ENCODE measurements around the gene SLC51B. TPM values are rescaled to one million over a fixed set of nuclear protein-coding genes. Genes with fewer than 3 reads are reported as not detected.

Gene SLC51B
- total and polyA plus RNA-seq, 10 of the 15 experiments (the other 5 are each of a cell fraction or from before 2014, with no cell fraction given): 0.05 to 0.17 (median 0.13) TPM; not detected in 7

DNA sequence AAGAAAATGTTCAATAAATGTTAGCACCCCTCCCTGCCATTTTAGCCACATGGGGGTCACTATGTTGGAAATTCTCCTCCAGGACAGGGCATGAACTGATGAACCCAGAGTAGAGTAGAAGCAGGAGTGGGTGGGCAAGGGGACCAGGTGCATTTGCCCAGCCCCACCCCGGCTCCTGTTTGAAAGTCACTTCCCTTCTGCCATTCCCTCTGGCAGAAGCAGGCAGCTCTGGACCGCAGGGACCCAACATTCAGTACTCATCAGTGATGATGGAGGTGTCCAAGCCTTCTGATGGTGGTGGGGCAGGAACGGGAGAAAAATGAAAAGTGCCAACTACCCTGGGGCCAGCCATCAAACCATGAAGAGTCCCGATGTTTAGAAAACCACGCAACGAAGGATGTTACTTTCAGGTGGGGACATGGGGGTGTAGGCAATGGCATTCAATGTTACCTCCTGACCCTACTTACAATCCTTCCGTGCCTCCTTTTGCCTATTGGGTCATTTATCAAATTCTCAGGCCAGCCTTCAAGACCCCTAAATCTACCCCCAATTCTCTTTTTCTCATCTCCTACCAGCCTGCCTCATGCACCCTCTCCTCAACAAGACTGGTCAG lies 52.6 kb downstream of the SLC51B start:
- POLR2A ChIA-PET: no interaction called here
- in situ Hi-C loops (cut with MboI): no loop called here
- ATAC-seq: no peak
- CTCF ChIA-PET: no interaction called here
- no peaks in the 10 kb centered on the region for H3K9me3 ChIP-seq (replicated peaks; ENCODE audit: control insufficient read depth, insufficient read depth, low read length)
- H3K27ac ChIP-seq (ENCODE audit: control insufficient read depth, insufficient read depth): no peak overlapping the region
- H3K4me2 ChIP-seq (ENCODE audit: control insufficient read depth, insufficient read depth): no peak overlapping the region
- WGBS (ENCODE audit: insufficient coverage, insufficient replicate concordance, low lambda C conversion rate, missing lambda C conversion rate): 91% methylated on average over 7 of the region's 7 CpGs
- FAIRE-seq: no peak
- intact Hi-C loops (cut with micrococcal nuclease; ENCODE audit: unreplicated experiment): no loop called here
- RAD21 ChIA-PET (ENCODE audit: unreplicated experiment): no interaction called here
- H3K79me2 ChIP-seq (ENCODE audit: control insufficient read depth, insufficient read depth, low read length): no peaks in the 10 kb centered on the region
- DNase-seq (ENCODE audit: low read depth, low spot score): no peak
- H3K9ac ChIP-seq (ENCODE audit: control insufficient read depth, insufficient read depth, low read length): no peak overlapping the region
- peaks cover 3 to 4% of the 10 kb centered on the region in 2 experiments; a peak in 2 of 4 replicates for H3K36me3 ChIP-seq (ENCODE audit: control insufficient read depth in 2 of 2, insufficient read depth in 2 of 2, low read length in 1 of 2)
- no peak for TF ChIP-seq FOXM1 (IDR thresholded peaks at IDR 0.05; ENCODE audit: low read depth, low read length)
- no TSS peak for BruUV-seq (replicated peaks)
- no peaks in the 10 kb centered on the region for H3K27me3 ChIP-seq (replicated peaks in 1 of 2; ENCODE audit: control insufficient read depth in 2 of 2, insufficient read depth in 2 of 2, low read length in 1 of 2)
- no peak overlapping the region for H2AFZ ChIP-seq (ENCODE audit: control insufficient read depth, low read depth, low read length)
- H3K4me1 ChIP-seq (ENCODE audit: control insufficient read depth, insufficient read depth, low read length): no peaks in the 10 kb centered on the region
- SMC1A ChIA-PET (ENCODE audit: uncharacterized antibody, unreplicated experiment): no interaction called here
- no peak overlapping the region for H3K4me3 ChIP-seq
- no peaks in the 10 kb centered on the region for H4K20me1 ChIP-seq (ENCODE audit: control insufficient read depth, insufficient read depth)

DNA sequence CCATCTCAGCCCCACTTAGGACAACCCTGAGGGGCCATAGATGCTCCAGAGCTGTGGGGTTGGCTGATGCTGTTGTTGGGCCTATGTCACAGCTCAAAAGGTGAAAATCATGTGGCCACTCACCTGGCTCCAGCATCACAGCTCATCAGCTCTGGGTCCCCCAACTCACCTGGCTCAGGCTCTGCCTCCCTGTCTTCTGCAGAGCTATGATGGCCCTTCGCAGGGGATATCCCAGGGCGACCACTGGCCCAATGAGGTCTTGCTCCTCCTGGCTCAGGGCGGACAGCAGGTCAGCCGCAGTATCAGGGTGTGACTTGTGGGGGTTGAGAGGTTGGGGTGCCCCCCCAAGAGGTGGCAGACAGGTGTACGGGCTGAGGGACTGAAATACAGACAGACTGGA lies 54.1 kb downstream of the SLC51B start:
- Histone ChIP-seq H3K4me3 (no peak overlapping the region), H3K4me1 (ENCODE audit: control insufficient read depth, insufficient read depth, low read length) (no peaks in the 10 kb centered on the region), H2AFZ (ENCODE audit: control insufficient read depth, low read depth, low read length) (no peak overlapping the region), H3K9me3 (replicated peaks; ENCODE audit: control insufficient read depth, insufficient read depth, low read length) (no peaks in the 10 kb centered on the region), H3K36me3 (ENCODE audit: control insufficient read depth in 2 of 2, insufficient read depth in 2 of 2, low read length in 1 of 2) (peaks cover 3 to 4% of the 10 kb centered on the region in 2 experiments; a peak in 2 of 4 replicates), H3K27me3 (replicated peaks in 1 of 2; ENCODE audit: control insufficient read depth in 2 of 2, insufficient read depth in 2 of 2, low read length in 1 of 2) (no peaks in the 10 kb centered on the region), H3K79me2 (ENCODE audit: control insufficient read depth, insufficient read depth, low read length) (no peaks in the 10 kb centered on the region), H3K4me2 (ENCODE audit: control insufficient read depth, insufficient read depth) (no peak overlapping the region), H3K27ac (ENCODE audit: control insufficient read depth, insufficient read depth) (no peak overlapping the region), H4K20me1 (ENCODE audit: control insufficient read depth, insufficient read depth) (no peaks in the 10 kb centered on the region), H3K9ac (ENCODE audit: control insufficient read depth, insufficient read depth, low read length) (no peak overlapping the region)
- in situ Hi-C loops (cut with MboI) (no loop called here), intact Hi-C loops (cut with micrococcal nuclease; ENCODE audit: unreplicated experiment) (no loop called here)
- no peak for DNase-seq (ENCODE audit: low read depth, low spot score)
- RAD21 ChIA-PET (ENCODE audit: unreplicated experiment): no interaction called here
- no peak for ATAC-seq
- BruUV-seq (replicated peaks): no TSS peak
- CTCF ChIA-PET: interaction anchor here (1.0 kb wide), 1 partner anchor 47 kb away, joined by 3 read pairs; no protein-coding TSS in a partner anchor
- SMC1A ChIA-PET (ENCODE audit: uncharacterized antibody, unreplicated experiment): no interaction called here
- FAIRE-seq: no peak
- TF ChIP-seq, protein P1, sequence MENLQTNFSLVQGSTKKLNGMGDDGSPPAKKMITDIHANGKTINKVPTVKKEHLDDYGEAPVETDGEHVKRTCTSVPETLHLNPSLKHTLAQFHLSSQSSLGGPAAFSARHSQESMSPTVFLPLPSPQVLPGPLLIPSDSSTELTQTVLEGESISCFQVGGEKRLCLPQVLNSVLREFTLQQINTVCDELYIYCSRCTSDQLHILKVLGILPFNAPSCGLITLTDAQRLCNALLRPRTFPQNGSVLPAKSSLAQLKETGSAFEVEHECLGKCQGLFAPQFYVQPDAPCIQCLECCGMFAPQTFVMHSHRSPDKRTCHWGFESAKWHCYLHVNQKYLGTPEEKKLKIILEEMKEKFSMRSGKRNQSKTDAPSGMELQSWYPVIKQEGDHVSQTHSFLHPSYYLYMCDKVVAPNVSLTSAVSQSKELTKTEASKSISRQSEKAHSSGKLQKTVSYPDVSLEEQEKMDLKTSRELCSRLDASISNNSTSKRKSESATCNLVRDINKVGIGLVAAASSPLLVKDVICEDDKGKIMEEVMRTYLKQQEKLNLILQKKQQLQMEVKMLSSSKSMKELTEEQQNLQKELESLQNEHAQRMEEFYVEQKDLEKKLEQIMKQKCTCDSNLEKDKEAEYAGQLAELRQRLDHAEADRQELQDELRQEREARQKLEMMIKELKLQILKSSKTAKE (IDR thresholded peaks at IDR 0.05; ENCODE audit: low read depth, poor library complexity, severe bottlenecking): no peak
- TF ChIP-seq YBX1 (IDR thresholded peaks at IDR 0.05): no peak
- TF ChIP-seq SRF (IDR thresholded peaks at IDR 0.05; ENCODE audit: low read depth in 2 of 2, low read length in 2 of 2): no peak
- TF ChIP-seq GATAD2B (conservative IDR thresholded peaks at IDR 0.05; ENCODE audit: low read depth): no peak
- TF ChIP-seq IRF4 (IDR thresholded peaks at IDR 0.05; ENCODE audit: low read depth, low read length): no peak
- TF ChIP-seq RAD21 (IDR thresholded peaks at IDR 0.05; ENCODE audit: insufficient read depth, low read depth, low read length): no peak
- no peak for TF ChIP-seq NR2F1 (conservative IDR thresholded peaks at IDR 0.05)
- TF ChIP-seq FOS (IDR thresholded peaks at IDR 0.05; ENCODE audit: borderline replicate concordance, extremely low read depth, insufficient read length): no peak
- TF ChIP-seq TCF3 (IDR thresholded peaks at IDR 0.05; ENCODE audit: borderline replicate concordance, insufficient read depth, low read depth, low read length): no peak
- TF ChIP-seq NFYB (IDR thresholded peaks at IDR 0.05; ENCODE audit: insufficient read depth, low read depth, low read length): no peak
- 95% methylated on average over 5 of the region's 5 CpGs for WGBS (ENCODE audit: insufficient coverage, insufficient replicate concordance, low lambda C conversion rate, missing lambda C conversion rate)
- POLR2A ChIA-PET: no interaction called here
